ENCODE measurements around the gene ADGRA1.

ADGRA1 gene

DNA sequence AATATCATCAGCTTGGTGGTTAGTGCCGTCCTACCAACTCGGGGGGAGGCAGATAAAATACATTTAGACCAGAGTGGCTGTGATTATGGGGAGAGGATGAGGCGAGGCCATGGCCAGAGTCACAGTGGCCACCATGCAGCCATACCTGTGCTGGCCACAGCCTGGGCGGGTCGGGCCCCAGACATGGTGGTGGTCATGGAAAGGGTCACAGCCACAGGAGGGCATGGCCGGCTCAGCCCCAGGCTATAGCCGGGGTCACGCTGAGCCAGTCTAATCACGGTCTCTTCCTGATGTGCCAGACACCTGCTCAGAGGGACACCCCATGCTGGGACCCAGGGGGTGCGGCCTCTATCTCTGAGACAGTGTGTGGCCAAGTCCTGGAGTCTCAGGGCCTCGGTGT, 10.2 kb downstream of the ADGRA1 start:
- Histone ChIP-seq H3K4me2 (ENCODE audit: low read depth, low read length, poor library complexity, severe bottlenecking) (no peak overlapping the region), H3K79me2 (ENCODE audit: insufficient read depth, low read length) (no peaks in the 10 kb centered on the region), H2AFZ (ENCODE audit: low read length) (no peak overlapping the region), H3K9me2 (replicated peaks; ENCODE audit: low read depth, low read length) (no peaks in the 10 kb centered on the region), H3K27me3 (ENCODE audit: insufficient read depth, low read length, poor library complexity, severe bottlenecking) (no peaks in the 10 kb centered on the region), H3K4me1 (ENCODE audit: insufficient read depth, low read length, poor library complexity, severe bottlenecking) (no peaks in the 10 kb centered on the region), H3K36me3 (ENCODE audit: insufficient read depth, low read length) (no peaks in the 10 kb centered on the region), H3F3A (ENCODE audit: low read depth) (no peaks in the 10 kb centered on the region), H4K20me1 (ENCODE audit: insufficient read depth, low read length, poor library complexity, severe bottlenecking) (no peaks in the 10 kb centered on the region), H3K9ac (ENCODE audit: low read depth, low read length, poor library complexity, severe bottlenecking) (no peak overlapping the region), H3K9me3 (ENCODE audit: insufficient read depth, low read depth, low read length) (peaks cover 13% of the 10 kb centered on the region; the same call in 1 of the 2 replicates), H3K4me3 (ENCODE audit: low read length, poor library complexity, severe bottlenecking) (no peak overlapping the region)
- TF ChIP-seq, protein P1, sequence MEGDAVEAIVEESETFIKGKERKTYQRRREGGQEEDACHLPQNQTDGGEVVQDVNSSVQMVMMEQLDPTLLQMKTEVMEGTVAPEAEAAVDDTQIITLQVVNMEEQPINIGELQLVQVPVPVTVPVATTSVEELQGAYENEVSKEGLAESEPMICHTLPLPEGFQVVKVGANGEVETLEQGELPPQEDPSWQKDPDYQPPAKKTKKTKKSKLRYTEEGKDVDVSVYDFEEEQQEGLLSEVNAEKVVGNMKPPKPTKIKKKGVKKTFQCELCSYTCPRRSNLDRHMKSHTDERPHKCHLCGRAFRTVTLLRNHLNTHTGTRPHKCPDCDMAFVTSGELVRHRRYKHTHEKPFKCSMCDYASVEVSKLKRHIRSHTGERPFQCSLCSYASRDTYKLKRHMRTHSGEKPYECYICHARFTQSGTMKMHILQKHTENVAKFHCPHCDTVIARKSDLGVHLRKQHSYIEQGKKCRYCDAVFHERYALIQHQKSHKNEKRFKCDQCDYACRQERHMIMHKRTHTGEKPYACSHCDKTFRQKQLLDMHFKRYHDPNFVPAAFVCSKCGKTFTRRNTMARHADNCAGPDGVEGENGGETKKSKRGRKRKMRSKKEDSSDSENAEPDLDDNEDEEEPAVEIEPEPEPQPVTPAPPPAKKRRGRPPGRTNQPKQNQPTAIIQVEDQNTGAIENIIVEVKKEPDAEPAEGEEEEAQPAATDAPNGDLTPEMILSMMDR (conservative IDR thresholded peaks at IDR 0.05; ENCODE audit: low read length): no peak
- no peak for TF ChIP-seq EZH2phosphoT487 (IDR thresholded peaks at IDR 0.05; ENCODE audit: borderline replicate concordance)

DNA sequence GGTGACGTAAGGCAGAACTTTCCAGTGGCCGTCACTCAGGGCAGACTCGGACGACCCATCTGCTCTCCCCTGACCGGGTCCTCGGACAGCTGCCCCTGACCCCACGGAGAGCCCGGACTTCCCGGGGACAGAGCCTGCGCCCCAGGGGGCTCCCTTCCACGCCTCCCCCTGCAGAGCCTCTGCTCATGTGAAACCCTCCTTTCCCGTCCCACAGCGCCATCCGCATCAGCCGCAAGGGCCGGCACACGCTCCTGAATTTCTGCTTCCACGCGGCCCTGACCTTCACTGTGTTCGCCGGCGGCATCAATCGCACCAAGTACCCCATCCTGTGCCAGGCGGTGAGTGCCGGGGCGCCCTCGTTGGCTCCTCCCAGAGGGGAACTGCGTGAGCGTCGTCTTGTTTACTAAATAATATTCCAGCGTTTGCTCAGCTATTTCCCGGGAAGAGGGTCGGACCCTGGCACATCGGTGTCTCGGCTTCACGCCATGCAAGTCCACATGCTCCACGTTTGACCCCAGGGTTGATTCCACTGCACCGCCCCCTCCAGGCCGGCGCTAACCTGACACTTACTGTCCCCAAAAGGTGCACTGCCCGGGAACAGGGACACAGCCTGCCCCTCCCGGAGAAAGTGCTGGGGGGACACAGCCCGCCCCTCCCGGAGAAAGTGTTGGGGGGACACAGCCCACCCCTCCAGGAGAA, 10.9 kb downstream of the ADGRA1 start:
- no peak overlapping the region for H3K4me3 ChIP-seq (ENCODE audit: low read length, poor library complexity, severe bottlenecking)
- H3K9ac ChIP-seq (ENCODE audit: low read depth, low read length, poor library complexity, severe bottlenecking): no peak overlapping the region
- TF ChIP-seq, protein P1 (conservative IDR thresholded peaks at IDR 0.05; ENCODE audit: low read length): no peak
- no peak for TF ChIP-seq EZH2phosphoT487 (IDR thresholded peaks at IDR 0.05; ENCODE audit: borderline replicate concordance)
- H4K20me1 ChIP-seq (ENCODE audit: insufficient read depth, low read length, poor library complexity, severe bottlenecking): no peaks in the 10 kb centered on the region
- no peaks in the 10 kb centered on the region for H3K79me2 ChIP-seq (ENCODE audit: insufficient read depth, low read length)
- H3F3A ChIP-seq (ENCODE audit: low read depth): no peaks in the 10 kb centered on the region
- H3K27me3 ChIP-seq (ENCODE audit: insufficient read depth, low read length, poor library complexity, severe bottlenecking): no peaks in the 10 kb centered on the region
- no peak overlapping the region for H3K4me2 ChIP-seq (ENCODE audit: low read depth, low read length, poor library complexity, severe bottlenecking)
- peaks cover 13% of the 10 kb centered on the region; the same call in 1 of the 2 replicates for H3K9me3 ChIP-seq (ENCODE audit: insufficient read depth, low read depth, low read length)
- no peaks in the 10 kb centered on the region for H3K4me1 ChIP-seq (ENCODE audit: insufficient read depth, low read length, poor library complexity, severe bottlenecking)
- no peaks in the 10 kb centered on the region for H3K36me3 ChIP-seq (ENCODE audit: insufficient read depth, low read length)
- H2AFZ ChIP-seq (ENCODE audit: low read length): no peak overlapping the region
- H3K9me2 ChIP-seq (replicated peaks; ENCODE audit: low read depth, low read length): no peaks in the 10 kb centered on the region

DNA sequence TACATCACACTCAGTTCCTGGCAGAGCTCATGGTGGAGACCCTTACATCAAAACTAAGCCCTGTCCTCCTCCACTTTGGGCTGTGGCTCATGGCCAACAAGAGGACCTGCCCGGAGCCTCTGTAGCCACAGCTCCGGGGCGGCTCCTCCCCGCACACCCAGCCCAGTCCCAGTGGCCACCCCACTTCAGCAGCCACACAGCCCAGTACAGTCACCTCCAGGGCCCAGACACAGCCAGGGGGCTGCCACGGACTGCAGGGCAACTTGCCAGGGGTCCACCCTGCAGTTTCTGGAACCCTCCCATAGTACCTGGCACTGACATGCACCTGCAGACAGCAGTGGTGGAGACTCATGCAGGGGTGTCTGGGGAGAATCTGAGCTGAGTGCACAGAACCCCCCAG, 11.8 kb downstream of the ADGRA1 start:
- H2AFZ ChIP-seq (ENCODE audit: low read length): no peak overlapping the region

More for the DNA sequence above, 11.8 kb downstream of the ADGRA1 start:
- H3K4me1 ChIP-seq (ENCODE audit: insufficient read depth, low read length, poor library complexity, severe bottlenecking): no peaks in the 10 kb centered on the region
- no peaks in the 10 kb centered on the region for H4K20me1 ChIP-seq (ENCODE audit: insufficient read depth, low read length, poor library complexity, severe bottlenecking)
- H3K36me3 ChIP-seq (ENCODE audit: insufficient read depth, low read length): no peaks in the 10 kb centered on the region
- no peak overlapping the region for H3K4me2 ChIP-seq (ENCODE audit: low read depth, low read length, poor library complexity, severe bottlenecking)
- H3K9ac ChIP-seq (ENCODE audit: low read depth, low read length, poor library complexity, severe bottlenecking): no peak overlapping the region
- no peak overlapping the region for H3K4me3 ChIP-seq (ENCODE audit: low read length, poor library complexity, severe bottlenecking)
- H3K9me2 ChIP-seq (replicated peaks; ENCODE audit: low read depth, low read length): no peaks in the 10 kb centered on the region
- H3F3A ChIP-seq (ENCODE audit: low read depth): no peaks in the 10 kb centered on the region
- TF ChIP-seq, protein P1 (conservative IDR thresholded peaks at IDR 0.05; ENCODE audit: low read length): no peak
- no peak for TF ChIP-seq EZH2phosphoT487 (IDR thresholded peaks at IDR 0.05; ENCODE audit: borderline replicate concordance)
- no peaks in the 10 kb centered on the region for H3K79me2 ChIP-seq (ENCODE audit: insufficient read depth, low read length)
- no peaks in the 10 kb centered on the region for H3K27me3 ChIP-seq (ENCODE audit: insufficient read depth, low read length, poor library complexity, severe bottlenecking)
- peaks cover 12% of the 10 kb centered on the region; the same call in 1 of the 2 replicates for H3K9me3 ChIP-seq (ENCODE audit: insufficient read depth, low read depth, low read length)
